HG03520 (cell line): ENCODE measurements around the gene LAIR1.
"Not testable (repeated sequence)": the region's sequence is repeated elsewhere in the genome, so short reads cannot be mapped to it uniquely, and the experiment has no call there.

Experiments
- ATAC-seq: cut with Tn5 transposase; IDR thresholded peaks from one replicate; pipeline ENCODE4 v1.9.1; 2021; ENCODE audit warnings: mild to moderate bottlenecking, moderate library complexity; ENCODE audit not compliant: unreplicated experiment

LAIR1 gene

DNA sequence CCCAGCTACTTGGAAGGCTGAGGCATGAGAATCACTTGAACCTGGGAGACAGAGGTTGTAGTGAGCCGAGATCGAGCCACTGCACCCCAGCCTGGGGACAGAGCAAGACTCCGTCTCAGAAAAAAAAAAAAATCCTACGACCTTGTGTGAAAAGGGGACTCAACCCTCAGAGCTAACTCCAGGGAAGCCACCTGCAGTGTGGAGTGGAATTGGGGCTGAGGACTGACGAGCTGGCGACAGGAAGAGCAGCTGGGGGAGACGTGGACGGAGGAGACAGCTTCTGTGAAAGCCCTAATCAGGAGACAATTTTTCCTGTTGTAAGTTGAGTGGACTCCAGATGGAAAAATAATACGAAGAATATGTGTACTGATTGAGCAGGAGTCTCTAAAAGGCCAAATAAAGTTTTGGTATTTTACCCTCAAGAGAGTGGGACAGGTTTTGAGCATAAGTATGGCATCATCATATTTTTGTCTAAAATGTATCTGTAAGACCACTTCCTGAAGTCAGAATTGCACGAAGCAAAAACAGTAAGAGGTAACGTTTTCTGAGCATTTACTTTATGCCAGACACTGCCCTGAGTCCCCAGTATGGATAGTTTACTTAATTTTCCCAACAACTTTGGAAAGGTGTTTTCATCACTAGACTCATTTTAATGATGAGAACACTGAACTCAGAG is 12.0 kb upstream of the LAIR1 start:
- no peak for ATAC-seq

DNA sequence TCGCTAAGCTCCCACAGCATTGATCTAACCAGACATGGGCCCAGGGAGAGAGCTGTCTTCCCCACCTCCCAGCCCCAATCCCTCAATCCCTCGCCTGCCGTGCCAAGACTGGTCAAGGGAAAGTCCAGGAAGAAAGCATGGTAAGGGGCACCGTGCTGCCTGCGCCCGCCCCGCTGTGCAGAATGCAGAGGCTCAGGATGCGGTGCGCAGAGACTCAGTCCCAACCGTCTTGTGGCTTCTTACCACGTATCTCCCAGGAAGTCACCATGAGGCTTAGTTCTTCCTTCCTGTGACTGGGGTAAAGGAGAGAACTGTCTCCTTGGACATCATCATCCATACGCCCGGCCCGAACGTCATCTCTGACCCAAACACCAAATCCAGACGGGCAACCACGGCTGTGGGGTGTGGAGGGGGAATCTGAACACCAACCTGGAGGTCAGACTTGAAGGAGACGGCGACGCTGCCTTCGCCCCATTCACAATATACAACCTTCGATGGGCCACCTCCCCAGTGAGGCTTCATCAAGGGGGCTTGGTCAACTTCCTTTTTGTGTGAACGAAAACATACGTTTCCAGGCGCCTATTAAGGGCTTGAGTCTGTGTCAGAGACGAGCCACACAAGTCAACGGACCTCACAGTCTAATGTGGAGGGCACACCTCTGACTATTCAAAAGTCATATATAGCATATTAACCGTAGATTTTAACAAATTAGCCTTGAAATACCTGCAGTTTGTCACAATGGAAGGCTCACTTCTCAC is 10.6 kb upstream of the LAIR1 start:
- ATAC-seq: not testable (repeated sequence)

DNA sequence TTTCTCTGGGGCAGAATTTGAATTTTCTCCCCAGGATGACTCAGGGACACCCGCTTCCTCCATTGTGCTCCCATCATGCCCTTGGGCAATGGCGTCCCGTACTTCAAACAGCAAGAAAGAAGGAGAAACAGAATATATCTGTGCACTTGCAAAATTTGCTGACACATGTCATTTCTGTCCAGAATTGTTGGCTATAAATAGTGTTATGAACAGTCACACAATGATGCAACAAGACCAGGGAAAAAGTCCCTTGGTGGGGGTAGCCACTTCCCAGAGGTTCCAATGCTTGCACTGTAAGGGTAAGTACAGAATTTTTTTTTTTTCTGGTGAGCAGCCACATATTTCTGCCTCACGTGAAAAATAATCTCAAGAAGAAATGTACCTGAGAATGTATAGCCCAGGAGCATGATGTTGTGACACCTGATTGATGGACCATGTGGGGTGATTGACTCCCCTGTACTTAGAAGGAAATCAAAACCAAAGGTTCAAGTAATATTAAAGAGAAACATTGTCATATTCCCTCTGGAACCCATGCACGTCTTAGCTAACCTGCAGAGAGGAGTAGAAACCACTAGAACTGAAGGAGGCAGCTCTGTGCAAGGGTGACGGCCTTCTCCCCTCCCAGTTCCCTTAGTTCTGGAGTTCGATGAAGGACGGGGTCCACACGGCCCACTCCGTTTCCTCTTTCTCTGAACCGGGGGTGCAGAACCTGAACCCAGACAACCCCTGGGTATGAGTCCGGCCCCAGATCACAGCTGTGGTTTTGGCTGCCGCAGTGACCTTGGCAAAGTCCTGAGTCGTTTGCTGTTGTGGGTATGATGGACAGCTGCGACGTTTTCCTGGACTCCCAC is 9.3 kb upstream of the LAIR1 start:
- no peak for ATAC-seq

DNA sequence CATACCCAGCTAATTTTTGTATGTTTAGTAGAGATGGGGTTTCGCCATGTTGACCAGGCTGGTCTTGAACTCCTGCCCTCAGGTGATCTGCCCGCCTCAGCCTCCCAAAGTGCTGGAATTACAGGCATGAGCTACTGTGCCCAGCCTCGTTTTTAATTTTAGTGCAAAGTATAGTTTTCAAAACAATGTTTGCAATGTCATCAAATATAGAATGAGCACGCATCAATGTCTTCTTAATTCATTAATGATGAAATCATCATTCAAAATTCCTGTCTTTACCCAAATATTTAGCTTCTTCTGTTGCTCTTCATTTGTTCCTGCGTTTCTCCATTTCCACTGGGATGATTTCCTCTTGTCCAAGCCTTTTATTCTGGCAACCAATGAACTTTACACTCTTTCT is 6.7 kb upstream of the LAIR1 start:
- ATAC-seq: not testable (repeated sequence)

DNA sequence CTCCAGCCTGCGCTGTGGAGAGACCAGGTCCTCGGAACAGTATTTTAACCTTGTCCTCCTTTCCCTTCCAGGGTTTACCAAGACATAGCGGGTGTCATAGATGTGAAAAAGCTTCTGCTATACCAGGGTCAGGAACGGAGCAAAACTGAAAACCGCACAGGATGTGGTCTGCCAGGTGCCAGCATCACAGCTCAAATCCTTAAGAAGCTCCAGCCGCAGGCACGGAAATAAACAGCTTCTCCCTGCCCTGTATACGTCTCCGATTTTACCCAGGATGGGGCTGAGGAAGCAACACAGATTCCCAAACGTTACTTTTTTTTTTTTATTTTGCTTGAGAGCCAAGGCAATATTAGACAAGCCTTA is 5.7 kb upstream of the LAIR1 start:
- not testable (repeated sequence) for ATAC-seq

DNA sequence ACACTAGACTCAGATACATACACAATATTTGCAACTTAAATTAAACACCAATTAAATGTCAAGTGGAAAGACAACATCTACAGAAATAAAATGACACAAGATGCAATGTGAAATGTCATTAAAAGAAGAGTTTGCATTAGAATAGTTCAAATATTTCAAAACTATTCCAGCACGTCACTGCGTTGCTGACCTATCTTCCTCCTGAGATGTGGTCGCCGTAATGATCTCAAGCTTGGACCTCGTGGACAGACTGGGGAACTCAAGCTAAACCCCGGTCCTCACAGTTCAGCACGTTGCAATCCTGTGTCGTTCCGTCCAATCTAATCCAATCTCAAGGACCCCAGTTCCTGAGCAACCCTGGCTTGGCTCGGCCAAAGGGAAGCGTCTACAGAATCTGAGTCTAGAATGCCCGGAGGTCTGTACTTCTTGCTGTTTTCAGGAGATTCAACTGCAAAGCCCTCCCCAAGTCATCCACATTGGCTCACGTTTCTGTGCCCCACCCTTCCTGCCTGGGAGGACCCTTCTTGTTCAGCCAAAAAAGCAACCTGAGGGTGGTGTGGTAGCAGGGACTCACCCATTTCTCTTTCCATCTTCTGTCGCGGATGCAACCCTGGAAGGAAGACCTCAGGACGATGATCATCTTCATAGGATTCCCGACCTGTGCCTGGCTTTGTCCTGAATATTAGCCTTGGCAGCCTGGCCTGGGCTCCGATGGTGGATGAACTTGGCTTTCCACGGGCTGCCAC is 5.1 kb upstream of the LAIR1 start:
- not testable (repeated sequence) for ATAC-seq

DNA sequence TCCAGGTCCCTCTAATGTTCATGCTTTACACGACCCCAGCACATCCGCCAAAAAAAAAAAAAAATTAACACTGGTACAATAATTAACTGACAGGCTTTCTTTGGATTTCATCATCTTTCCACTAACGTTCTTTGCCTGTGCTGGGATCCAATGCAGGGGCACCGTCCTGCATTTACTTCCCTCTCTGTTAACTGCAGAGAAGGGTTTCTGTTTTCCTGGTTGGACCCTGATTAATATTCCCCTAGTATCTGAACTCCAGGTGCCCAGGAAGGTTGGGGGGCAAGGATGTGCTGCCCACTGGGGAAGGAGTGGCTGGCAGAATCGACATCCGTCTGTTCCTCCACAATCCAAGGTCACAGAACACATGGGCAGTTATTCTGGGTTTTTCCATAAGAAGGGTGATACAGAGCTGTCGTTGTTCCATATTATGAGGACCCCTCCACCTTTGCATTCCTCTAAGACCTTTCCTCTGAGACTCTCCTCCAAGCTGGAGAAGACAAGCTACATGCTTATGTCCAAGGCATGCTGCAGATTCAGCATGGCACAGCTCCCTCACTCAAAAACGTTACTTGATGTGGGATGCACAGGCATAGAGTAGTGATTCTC is 4.5 kb upstream of the LAIR1 start:
- ATAC-seq: no peak

DNA sequence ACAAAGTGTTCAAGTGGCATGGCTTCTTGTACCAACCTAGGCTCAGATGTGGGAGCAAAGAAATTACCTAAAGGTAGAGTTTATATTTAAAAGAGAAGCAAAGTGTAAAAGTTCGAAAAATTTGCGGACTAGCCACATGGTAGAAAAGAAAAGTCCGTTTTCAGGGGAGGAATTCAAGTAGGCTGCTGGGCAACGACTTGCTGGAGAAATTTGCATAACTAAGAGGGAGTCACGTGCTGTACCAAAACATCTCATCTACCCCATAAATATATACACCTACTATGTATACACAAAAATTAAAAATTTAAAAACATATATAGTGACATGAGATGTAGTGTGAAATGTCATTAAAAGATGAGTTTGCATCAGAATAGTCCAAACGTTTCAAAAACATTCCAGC is 2.1 kb upstream of the LAIR1 start:
- no peak for ATAC-seq

DNA sequence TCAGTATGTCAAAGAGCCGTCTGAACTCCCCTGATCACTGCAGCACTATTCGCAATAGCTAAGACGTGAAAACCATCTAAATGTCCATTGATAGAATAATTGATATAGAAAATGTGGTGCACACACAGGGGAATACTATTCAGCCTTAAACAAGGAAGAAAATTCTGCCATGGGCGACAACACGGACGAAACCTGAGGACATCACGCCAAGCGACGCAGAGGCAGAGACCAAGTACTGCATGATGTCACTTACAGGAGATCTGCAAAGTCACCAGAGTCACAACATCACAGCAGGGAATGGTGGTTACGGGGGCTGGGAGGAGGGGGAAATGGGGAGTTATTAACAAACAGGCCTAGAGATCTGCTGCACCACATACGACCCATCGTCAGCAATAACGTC is 1.1 kb upstream of the LAIR1 start:
- ATAC-seq: not testable (repeated sequence)

DNA sequence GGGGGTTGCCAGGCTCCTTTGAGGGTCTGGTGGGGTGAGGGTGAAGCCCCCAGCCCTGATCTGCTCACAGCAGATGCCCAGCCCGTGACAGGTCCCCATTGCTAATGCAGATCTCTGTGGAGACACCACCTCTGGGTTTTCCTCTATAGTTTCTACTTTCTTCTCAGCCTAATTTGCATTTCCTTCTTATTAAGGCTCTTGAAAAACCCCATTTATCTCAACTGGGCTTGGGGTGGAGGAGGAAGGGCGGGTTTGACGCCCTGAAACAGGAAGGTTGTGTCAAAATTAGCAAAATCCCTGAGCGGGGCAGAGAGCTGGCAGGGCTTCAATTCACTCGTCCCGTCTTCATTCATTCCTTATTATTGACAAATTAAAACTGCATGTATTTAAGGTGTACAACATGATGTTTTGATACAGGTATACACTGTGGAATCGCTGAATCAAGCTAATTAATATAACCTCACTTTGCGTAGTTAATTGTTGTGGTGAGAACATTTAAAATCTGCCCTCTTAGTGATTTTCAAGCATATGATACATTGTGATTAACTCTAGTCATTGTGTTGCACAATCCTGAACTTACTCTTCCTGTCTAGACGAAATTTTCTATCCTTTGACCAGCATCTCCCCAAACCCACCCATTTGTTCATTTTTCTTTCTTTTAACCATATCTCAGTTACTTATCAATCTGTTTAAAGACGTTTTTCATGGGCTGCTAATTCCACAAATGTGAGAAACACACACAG is 2.9 kb downstream of the LAIR1 start:
- not testable (repeated sequence) for ATAC-seq

DNA sequence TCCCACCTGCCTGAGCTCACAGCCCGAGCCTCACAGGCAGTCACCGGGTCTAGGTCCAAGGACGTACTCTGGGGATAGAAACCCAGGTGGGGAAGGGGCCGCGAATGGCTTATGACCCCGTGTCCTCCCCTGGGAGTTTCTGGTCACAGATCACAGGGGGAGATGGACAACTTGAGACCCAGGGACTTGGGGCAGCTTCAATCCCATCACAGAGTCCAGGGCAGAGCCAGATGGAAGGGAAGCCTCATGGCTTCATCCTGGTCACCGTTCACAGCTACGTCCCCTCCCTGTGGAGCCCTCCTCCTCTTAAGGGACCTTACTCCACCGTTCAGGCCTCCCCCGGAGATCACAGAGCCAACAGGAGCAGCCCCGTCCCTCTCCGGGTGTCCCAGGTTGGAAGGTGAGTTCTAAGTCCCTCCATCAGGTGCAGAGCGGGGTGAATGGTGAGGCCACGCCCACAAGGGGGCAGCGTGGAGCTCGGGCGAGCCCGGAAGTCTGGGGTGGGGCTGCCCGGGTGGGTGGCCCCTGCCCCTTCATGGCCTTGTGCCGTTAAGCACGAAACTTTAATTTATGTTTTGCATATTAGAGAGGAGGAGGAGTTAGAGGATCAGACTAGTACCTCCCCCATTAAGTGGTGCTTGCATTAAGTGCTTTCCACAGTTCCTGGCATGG is 5.4 kb downstream of the LAIR1 start:
- not testable (repeated sequence) for ATAC-seq

DNA sequence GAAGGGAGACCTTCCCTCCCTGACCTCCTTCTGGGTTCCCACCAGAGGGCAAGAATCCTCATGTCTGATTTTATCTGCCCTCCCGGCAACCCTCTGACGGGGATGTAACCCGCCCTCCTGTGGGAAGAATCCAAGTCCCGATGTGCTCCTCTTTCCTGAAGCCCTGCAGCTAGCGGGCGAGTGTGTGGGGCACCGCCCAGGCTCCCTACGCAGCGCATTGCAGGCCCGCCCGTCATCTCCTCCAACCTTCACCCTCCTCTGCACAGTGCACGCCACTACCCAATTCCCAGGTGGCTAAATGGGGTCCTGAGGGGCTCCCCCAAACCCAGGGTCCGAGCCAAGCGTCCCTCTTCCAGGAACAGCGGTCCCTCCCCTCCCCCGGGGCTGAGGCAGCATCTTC is 7.3 kb downstream of the LAIR1 start:
- no peak for ATAC-seq

DNA sequence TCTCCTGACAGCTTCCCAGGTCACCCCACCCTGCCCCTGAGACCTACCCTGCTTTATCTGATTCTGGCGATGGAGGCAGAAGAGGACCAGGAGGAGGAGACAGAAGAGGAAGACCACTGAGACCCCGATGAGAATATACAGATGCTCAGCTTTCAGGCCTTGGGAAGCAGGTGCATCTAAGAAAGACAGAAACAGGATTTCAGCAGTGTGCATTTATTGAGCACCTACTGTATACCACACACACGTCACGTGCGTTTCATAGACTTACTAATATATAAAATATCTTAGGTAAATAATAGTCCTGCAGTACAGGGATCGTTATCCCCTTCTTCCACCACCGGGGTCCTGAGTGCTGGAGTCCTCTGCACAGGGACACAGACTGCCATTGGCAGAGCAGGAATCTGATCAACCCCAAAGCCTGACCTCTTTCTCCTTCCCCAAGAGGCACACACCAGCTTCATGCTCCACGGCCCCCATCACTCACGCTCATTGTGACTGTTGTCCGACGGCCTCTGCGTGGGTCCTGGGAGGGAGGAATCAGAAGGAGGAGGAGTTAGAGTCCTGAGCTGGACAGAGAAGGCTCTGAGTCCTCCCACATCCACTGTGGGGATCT is 8.2 kb downstream of the LAIR1 start:
- no peak for ATAC-seq

DNA sequence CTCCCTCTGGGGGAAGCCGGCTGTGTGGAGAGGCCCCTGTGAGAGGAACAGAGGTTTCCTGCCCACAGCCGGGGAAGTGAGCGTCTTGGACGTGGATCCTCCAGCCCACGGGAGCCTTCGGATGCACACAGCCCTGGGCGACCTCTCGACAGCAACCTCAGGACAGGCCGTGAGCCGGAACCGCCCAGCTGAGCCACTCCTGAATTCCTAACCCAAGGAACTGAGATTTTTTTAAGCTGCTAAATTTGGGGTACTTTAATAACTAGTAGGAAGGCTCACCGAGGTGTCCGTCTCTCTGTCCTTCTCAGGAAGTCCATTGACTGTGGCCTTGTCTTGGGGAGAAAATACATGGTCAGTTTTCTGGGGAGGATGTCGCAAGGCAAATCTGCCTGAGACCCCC is 9.1 kb downstream of the LAIR1 start:
- ATAC-seq: no peak

DNA sequence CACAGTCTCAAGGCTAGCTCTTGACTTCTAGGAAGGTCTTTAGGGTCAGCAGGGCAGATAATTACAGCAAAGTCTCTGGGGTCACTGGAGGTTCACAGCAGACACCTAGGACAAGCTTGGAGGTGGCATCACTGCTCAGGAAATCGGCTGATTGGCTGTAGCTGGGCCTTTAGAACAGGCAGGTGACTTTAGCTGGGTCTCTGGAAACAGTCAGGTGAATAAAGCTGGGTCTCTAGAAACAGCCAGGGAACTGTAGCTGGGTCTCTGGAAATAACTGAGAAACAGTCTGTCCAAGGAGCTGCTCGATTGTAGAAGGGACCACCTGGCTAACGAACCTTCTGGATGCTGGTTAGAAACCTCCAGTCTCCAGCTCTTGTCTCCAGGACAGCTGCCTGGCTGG is 10.0 kb downstream of the LAIR1 start:
- ATAC-seq: no peak

DNA sequence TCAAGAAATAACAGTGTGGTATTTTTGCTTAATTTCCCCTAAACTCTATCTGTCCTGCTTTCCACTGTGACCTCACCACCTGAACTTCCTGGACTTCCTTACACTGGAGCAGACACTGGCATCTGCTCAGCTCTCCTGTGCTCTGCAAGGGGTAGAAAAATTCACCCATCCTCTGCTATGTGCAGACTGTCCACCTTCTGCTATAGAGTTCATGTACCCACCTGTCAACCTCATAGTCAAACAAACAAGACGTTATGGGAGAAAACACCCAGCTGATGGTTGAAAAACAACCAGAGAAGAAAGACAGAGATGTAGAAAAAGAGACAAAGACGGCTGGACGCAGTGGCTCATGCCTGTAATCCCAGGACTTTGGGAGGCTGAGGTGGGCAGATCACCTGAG is 12.2 kb downstream of the LAIR1 start:
- no peak for ATAC-seq

DNA sequence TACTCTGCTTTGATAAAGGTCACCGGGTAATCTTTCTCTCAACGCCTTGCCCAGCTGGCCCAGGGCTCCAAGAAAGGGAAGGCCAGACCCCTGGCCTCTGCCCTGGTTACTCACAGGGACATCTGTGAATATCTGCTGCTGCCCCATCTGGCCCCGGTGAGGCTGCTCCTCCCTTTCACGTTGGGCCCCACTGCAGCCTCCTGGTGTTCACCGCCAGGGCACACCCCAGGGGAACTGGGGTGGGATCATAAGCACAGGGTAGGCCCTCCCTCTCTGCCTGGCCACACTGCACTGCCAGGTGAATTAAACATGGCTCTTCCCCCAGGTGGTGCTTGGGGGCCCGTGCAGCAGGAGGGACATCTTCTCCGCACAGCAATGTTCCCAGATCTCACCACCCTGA is 12.7 kb downstream of the LAIR1 start:
- no peak for ATAC-seq

DNA sequence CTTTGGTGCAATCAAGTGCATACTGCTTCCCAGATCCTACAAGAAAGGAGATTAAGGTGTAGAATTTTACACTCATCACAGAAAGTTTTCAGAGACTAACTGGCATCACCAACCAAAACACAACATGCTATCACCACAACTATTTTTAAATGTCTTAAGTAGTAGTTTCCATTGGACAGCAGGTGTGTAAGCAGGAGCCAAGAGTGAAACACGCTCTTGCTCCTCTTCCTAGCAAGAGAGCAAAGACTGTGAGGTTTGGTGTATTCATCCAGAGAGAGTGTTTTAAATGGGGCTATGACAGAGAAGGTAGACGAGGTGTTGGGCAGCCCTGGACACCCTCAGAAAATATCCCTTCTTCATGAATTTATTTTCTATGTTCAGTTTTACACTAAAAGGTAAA is 13.3 kb downstream of the LAIR1 start:
- ATAC-seq: no peak

DNA sequence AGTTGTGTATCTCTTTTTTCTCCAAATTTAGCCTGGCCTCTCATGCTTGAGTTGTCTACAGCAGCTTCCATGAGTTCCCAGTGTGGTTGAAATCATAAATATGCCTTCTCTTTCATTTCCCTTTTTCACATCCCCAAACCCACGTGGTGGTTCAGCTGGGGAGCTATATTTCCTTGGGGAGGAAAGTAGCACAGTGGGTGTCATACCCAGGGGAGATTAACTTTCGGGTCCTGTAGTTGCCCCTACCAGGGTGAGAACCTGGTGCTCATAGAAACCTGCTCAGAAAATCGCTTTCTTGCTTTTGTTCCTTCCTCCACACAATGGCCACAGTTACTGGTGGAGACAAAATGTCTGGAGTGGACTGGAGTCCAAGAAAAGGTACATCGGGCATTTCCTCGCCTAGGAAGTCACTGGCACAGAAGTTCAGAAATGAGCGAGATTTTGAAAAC is 18.8 kb downstream of the LAIR1 start:
- ATAC-seq: no peak
